ENCODE results near the gene IL3.

IL3 gene

DNA sequence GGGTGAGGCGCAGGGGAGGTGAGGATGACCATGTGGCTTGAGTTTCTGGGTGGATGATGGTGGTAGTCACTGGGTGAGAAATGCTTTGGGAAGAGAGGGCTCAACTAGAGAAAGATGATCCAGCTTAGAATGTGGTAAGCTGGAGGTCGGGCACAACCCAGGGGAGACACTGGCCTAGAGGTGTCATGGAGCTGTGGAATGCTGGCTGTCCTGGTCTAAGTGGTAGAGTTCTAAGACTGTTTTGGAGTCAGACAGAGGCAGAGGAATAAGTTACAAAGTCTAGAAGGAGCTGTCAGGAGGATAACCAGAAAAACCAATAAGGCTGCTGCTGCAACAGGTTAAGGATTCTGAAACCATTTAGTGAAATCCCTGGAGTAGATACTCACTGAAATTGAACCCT, 29.8 kb upstream of the IL3 start:
- no peaks in the 10 kb centered on the region for H3K4me1 ChIP-seq (ENCODE audit: control insufficient read depth, insufficient read depth, low read length)

DNA sequence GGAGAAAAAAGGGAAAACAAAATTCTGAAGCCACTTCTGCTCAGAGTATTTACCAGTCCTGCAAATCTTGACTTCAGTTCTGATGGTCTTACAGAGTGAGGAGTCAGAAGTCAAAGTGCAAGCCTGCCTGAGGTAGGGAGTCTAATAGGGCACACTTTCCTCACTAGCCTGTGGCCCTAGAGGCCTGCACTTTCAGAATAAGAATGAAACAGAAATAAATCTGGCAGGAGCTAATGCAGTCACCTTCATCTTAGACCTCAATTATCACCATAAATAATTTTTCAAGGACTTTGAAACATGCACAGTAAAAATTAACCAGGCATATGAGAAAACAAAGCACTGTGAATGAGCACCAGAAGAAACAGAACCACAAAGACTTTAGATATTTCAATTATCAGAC, 28.3 kb upstream of the IL3 start:
- Histone ChIP-seq H3K27me3 (ENCODE audit: control insufficient read depth, insufficient read depth, low read length) (no peaks in the 10 kb centered on the region), H3K36me3 (ENCODE audit: control insufficient read depth, insufficient read depth, low read length) (no peaks in the 10 kb centered on the region), H3K4me1 (ENCODE audit: control insufficient read depth, insufficient read depth, low read length) (no peaks in the 10 kb centered on the region), H3K9ac (ENCODE audit: low read length) (no peak overlapping the region), H3K27ac (ENCODE audit: low read depth, low read length) (no peak overlapping the region), H3K4me3 (ENCODE audit: low read length) (no peak overlapping the region)

More for the DNA sequence above, 29.8 kb upstream of the IL3 start:
- Histone ChIP-seq H3K4me3 (ENCODE audit: low read length) (no peak overlapping the region), H3K9ac (ENCODE audit: low read length) (no peak overlapping the region), H3K36me3 (ENCODE audit: control insufficient read depth, insufficient read depth, low read length) (no peaks in the 10 kb centered on the region), H3K27me3 (ENCODE audit: control insufficient read depth, insufficient read depth, low read length) (no peaks in the 10 kb centered on the region), H3K27ac (ENCODE audit: low read depth, low read length) (no peak overlapping the region)

- Histone ChIP-seq H3K27ac (ENCODE audit: low read depth, low read length) (no peak overlapping the region), H3K4me1 (ENCODE audit: control insufficient read depth, insufficient read depth, low read length) (no peaks in the 10 kb centered on the region), H3K4me3 (ENCODE audit: low read length) (no peak overlapping the region), H3K27me3 (ENCODE audit: control insufficient read depth, insufficient read depth, low read length) (no peaks in the 10 kb centered on the region), H3K36me3 (ENCODE audit: control insufficient read depth, insufficient read depth, low read length) (no peaks in the 10 kb centered on the region), H3K9ac (ENCODE audit: low read length) (no peak overlapping the region)
Observed at GRCh38 chr5:132033122-132033521, 27.3 kb upstream of the IL3 start.

DNA sequence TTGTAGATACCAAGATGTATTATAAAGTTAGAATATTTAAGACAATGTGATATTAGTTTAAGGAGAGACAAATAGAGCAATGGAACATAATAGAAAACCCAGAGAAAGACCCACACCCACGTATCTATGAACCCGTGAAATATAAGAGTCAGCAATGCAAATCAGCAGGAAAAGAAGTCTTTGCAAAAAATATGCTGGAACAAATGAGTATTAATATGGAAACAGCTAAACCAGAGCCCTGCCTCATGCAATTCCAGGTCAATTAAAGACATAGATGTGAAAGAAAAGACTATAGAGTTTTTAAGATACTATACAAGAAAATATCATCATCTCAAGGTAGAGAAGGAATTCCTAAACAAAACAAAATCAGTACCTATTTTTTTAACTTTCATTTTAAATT, 23.1 kb upstream of the IL3 start:
- Histone ChIP-seq H3K27ac (ENCODE audit: low read depth, low read length) (no peak overlapping the region), H3K4me3 (ENCODE audit: low read length) (no peak overlapping the region), H3K36me3 (ENCODE audit: control insufficient read depth, insufficient read depth, low read length) (no peaks in the 10 kb centered on the region), H3K27me3 (ENCODE audit: control insufficient read depth, insufficient read depth, low read length) (no peaks in the 10 kb centered on the region), H3K4me1 (ENCODE audit: control insufficient read depth, insufficient read depth, low read length) (no peaks in the 10 kb centered on the region), H3K9ac (ENCODE audit: low read length) (no peak overlapping the region)

- Histone ChIP-seq H3K27ac (ENCODE audit: low read depth, low read length) (no peak overlapping the region), H3K9ac (ENCODE audit: low read length) (no peak overlapping the region), H3K36me3 (ENCODE audit: control insufficient read depth, insufficient read depth, low read length) (no peaks in the 10 kb centered on the region), H3K4me1 (ENCODE audit: control insufficient read depth, insufficient read depth, low read length) (no peaks in the 10 kb centered on the region), H3K4me3 (ENCODE audit: low read length) (no peak overlapping the region), H3K27me3 (ENCODE audit: control insufficient read depth, insufficient read depth, low read length) (no peaks in the 10 kb centered on the region)
Observed at GRCh38 chr5:132044207-132044606, 16.2 kb upstream of the IL3 start.

- H3K4me1 ChIP-seq (ENCODE audit: control insufficient read depth, insufficient read depth, low read length): no peaks in the 10 kb centered on the region
- H3K4me3 ChIP-seq (ENCODE audit: low read length): no peak overlapping the region
- no peak overlapping the region for H3K9ac ChIP-seq (ENCODE audit: low read length)
- no peak overlapping the region for H3K27ac ChIP-seq (ENCODE audit: low read depth, low read length)
- no peaks in the 10 kb centered on the region for H3K27me3 ChIP-seq (ENCODE audit: control insufficient read depth, insufficient read depth, low read length)
- no peaks in the 10 kb centered on the region for H3K36me3 ChIP-seq (ENCODE audit: control insufficient read depth, insufficient read depth, low read length)
Observed at GRCh38 chr5:132046880-132047299, 13.6 kb upstream of the IL3 start.

DNA sequence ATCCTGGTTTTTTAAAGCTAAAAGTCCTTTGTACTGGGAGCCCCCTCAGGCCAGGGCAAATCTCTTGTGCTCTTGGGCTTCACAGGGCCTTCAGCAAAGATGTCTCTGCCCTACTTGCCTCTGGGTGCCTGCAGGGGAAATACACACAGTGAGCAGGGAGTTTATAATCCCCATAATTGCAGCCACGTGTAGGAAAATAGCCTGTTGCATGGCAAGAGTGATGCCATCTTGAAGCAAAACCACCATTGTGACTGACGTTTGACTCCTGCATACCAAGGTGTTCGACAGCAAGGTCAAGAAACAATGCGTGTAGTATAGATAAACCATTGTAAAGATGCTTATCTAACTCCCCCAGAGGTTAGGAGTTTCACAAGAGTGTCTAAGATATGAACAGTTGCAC, 11.4 kb upstream of the IL3 start:
- Histone ChIP-seq H3K4me3 (ENCODE audit: low read length) (no peak overlapping the region), H3K36me3 (ENCODE audit: control insufficient read depth, insufficient read depth, low read length) (no peaks in the 10 kb centered on the region), H3K4me1 (ENCODE audit: control insufficient read depth, insufficient read depth, low read length) (no peaks in the 10 kb centered on the region), H3K9ac (ENCODE audit: low read length) (no peak overlapping the region), H3K27ac (ENCODE audit: low read depth, low read length) (no peak overlapping the region), H3K27me3 (ENCODE audit: control insufficient read depth, insufficient read depth, low read length) (no peaks in the 10 kb centered on the region)

- H3K9ac ChIP-seq (ENCODE audit: low read length): no peak overlapping the region
- H3K36me3 ChIP-seq (ENCODE audit: control insufficient read depth, insufficient read depth, low read length): no peaks in the 10 kb centered on the region
- H3K27ac ChIP-seq (ENCODE audit: low read depth, low read length): no peak overlapping the region
- no peaks in the 10 kb centered on the region for H3K27me3 ChIP-seq (ENCODE audit: control insufficient read depth, insufficient read depth, low read length)
- H3K4me1 ChIP-seq (ENCODE audit: control insufficient read depth, insufficient read depth, low read length): no peaks in the 10 kb centered on the region
- H3K4me3 ChIP-seq (ENCODE audit: low read length): no peak overlapping the region
Observed at GRCh38 chr5:132049559-132049958, 10.9 kb upstream of the IL3 start.

DNA sequence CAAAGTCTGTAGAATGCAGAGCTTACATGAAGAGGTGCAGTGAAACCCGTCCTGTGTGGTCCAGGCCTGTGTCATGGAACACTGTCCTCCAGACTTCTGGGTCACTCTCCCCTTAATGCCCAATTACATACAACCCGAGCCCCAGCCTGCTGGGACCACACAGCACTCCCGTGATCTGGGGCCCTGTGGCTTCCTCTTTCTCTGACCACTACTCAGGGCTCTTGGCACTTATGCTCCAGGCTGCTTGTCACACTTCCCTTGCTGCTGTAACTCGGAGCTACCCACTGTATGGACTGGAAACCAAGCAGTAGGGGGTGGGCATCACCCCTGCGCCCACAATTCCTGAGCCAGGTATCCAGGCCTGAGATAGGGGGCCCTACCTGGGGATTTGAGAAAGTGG, 10.3 kb upstream of the IL3 start:
- no peak overlapping the region for H3K27ac ChIP-seq (ENCODE audit: low read depth, low read length)
- no peak overlapping the region for H3K4me3 ChIP-seq (ENCODE audit: low read length)
- no peaks in the 10 kb centered on the region for H3K36me3 ChIP-seq (ENCODE audit: control insufficient read depth, insufficient read depth, low read length)
- no peaks in the 10 kb centered on the region for H3K27me3 ChIP-seq (ENCODE audit: control insufficient read depth, insufficient read depth, low read length)
- no peaks in the 10 kb centered on the region for H3K4me1 ChIP-seq (ENCODE audit: control insufficient read depth, insufficient read depth, low read length)
- no peak overlapping the region for H3K9ac ChIP-seq (ENCODE audit: low read length)

DNA sequence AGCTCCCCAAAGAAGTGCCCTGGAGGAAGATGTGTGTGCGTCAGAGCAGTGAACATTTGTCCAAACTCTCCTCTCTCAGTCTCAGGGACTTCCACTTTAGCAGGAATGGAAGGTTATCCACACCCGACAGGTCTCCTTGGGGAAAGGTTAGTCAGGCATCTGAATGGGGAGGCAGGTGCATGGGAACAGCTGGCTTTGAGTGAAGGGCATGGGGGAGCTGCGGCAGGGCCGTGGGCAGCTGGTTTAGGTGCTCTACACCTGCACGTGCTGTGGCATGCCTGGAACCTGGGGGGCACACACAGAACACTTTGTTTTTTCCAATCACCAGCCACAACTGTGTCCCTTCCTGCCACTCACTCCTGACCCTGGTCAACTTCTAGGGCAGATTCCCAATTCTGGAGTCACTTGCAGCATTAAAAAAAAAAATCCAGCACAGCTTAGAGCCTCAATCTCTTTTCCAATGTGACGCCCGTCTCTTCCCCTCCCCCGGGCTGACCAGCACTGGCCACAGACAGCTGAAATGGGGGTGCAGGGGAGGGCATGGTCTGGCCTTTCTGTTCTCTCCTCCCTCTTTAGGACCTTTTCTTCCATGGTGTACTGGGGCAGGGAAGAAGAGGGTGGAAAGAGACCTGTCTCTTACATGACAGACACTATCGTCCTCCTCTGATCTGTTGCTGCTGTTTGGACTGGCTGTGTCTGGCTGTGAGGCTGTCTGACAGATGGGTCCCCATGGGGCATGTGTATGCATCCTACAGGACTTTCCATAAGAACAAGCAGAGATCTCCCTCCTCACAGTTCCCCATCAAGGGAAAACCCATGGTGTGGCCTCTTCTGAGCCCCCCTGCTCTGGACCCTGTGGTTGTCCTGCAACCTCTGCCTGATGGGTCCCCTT, 9.5 kb upstream of the IL3 start:
- no peaks in the 10 kb centered on the region for H3K36me3 ChIP-seq (ENCODE audit: control insufficient read depth, insufficient read depth, low read length)
- H3K9ac ChIP-seq (ENCODE audit: low read length): no peak overlapping the region
- H3K27me3 ChIP-seq (ENCODE audit: control insufficient read depth, insufficient read depth, low read length): no peaks in the 10 kb centered on the region
- H3K27ac ChIP-seq (ENCODE audit: low read depth, low read length): no peak overlapping the region
- H3K4me1 ChIP-seq (ENCODE audit: control insufficient read depth, insufficient read depth, low read length): no peaks in the 10 kb centered on the region
- H3K4me3 ChIP-seq (ENCODE audit: low read length): no peak overlapping the region

GRCh38 chr5:132052520-132052919, 7.9 kb upstream of the IL3 start:
- no peak overlapping the region for H3K9ac ChIP-seq (ENCODE audit: low read length)

GRCh38 chr5:132053483-132053882, 7.0 kb upstream of the IL3 start:
- H3K27me3 ChIP-seq (ENCODE audit: control insufficient read depth, insufficient read depth, low read length): no peaks in the 10 kb centered on the region
- H3K27ac ChIP-seq (ENCODE audit: low read depth, low read length): no peak overlapping the region
- no peak overlapping the region for H3K4me3 ChIP-seq (ENCODE audit: low read length)
- no peak overlapping the region for H3K9ac ChIP-seq (ENCODE audit: low read length)
- no peaks in the 10 kb centered on the region for H3K36me3 ChIP-seq (ENCODE audit: control insufficient read depth, insufficient read depth, low read length)
- no peaks in the 10 kb centered on the region for H3K4me1 ChIP-seq (ENCODE audit: control insufficient read depth, insufficient read depth, low read length)

More at GRCh38 chr5:132052520-132052919, 7.9 kb upstream of the IL3 start:
- H3K36me3 ChIP-seq (ENCODE audit: control insufficient read depth, insufficient read depth, low read length): no peaks in the 10 kb centered on the region
- H3K27ac ChIP-seq (ENCODE audit: low read depth, low read length): no peak overlapping the region
- H3K4me3 ChIP-seq (ENCODE audit: low read length): no peak overlapping the region
- H3K4me1 ChIP-seq (ENCODE audit: control insufficient read depth, insufficient read depth, low read length): no peaks in the 10 kb centered on the region
- no peaks in the 10 kb centered on the region for H3K27me3 ChIP-seq (ENCODE audit: control insufficient read depth, insufficient read depth, low read length)

DNA sequence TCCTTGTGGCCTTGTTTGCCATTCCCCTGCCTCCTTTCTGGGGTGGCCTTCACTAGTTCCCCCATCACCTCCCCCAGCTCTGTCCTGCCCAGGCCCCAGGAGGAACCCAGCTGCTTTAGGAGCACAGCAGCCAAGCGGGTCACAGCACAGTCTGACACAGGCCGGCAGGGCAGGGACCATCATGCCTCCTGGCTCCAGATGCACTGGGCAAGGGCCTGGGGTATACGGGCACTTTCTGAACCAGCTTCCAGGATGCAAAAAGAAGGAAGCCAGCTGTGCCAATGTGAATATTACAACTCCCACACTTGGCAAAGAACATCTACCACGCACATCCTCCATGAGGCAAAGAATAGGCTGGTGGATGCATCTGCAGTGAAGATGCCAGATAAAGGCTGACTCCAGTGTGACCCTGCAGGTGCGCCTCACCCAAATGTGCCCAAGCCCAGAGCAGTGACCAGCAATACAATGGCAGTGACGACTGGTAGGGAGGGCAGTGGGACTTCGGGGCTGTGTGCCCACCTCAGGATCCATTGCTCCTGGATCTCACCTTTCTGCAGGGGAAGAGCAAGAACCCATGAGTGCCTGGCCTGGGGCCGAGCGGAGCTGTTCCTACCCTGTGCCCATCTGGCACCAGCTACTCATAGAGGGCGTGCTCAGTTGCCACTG, 6.3 kb upstream of the IL3 start:
- Histone ChIP-seq H3K9ac (ENCODE audit: low read length) (no peak overlapping the region), H3K4me3 (ENCODE audit: low read length) (no peak overlapping the region), H3K4me1 (ENCODE audit: control insufficient read depth, insufficient read depth, low read length) (no peaks in the 10 kb centered on the region), H3K36me3 (ENCODE audit: control insufficient read depth, insufficient read depth, low read length) (no peaks in the 10 kb centered on the region), H3K27ac (ENCODE audit: low read depth, low read length) (no peak overlapping the region), H3K27me3 (ENCODE audit: control insufficient read depth, insufficient read depth, low read length) (no peaks in the 10 kb centered on the region)
